Ascending aorta (tissue), 2 donors: ENCODE data around the gene ZSWIM3. TPM values are rescaled to one million over a fixed set of nuclear protein-coding genes. Genes with fewer than 3 reads are reported as not detected.

Experiments
- DNase-seq, 2 donors: peaks; one replicate each; pipeline ENCODE4 v3.0.0-alpha.2; 2019; ENCODE audit warnings: low spot score in 2 of 2
- H3K27ac ChIP-seq, 2 donors: fragments of 200-600 bp; sonication (generic); one replicate each; pipeline ENCODE4 v1.5.1; 2016 to 2017; ENCODE audit warnings: mild to moderate bottlenecking in 1 of 2
- H3K27me3 ChIP-seq: fragments of 200-600 bp; sonication (generic); one replicate; pipeline ENCODE4 v1.5.1; 2017
- H3K36me3 ChIP-seq, 2 donors: fragments of 200-600 bp; sonication (generic); one replicate each; pipeline ENCODE4 v1.5.1; 2016
- H3K4me1 ChIP-seq, 2 donors: fragments of 200-600 bp; sonication (generic); one replicate each; pipeline ENCODE4 v1.5.1; 2016 to 2017; ENCODE audit warnings: mild to moderate bottlenecking in 1 of 2
- H3K4me3 ChIP-seq, 2 donors: fragments of 200-600 bp; sonication (generic); one replicate each; pipeline ENCODE4 v1.5.1; 2016 to 2017; ENCODE audit warnings: mild to moderate bottlenecking in 1 of 2
- H3K9me3 ChIP-seq, 2 donors: fragments of 200-600 bp; sonication (generic); one replicate each; pipeline ENCODE4 v1.5.1; 2016
- CTCF ChIP-seq, 3 experiments: fragments of 200-600 bp in 2 of 3; fragments of 450-650 bp in 1 of 3; sonication (generic) in 2 of 3; IDR thresholded peaks; one replicate each; pipeline ENCODE4 v1.5.1; 2016 to 2019; ENCODE audit warnings: antibody characterized with exemption in 3 of 3, mild to moderate bottlenecking in 1 of 3, moderate library complexity in 1 of 3
- intact Hi-C: fragments of 100-400 bp; cut with DNase I; formaldehyde crosslinking; loops from one replicate; pipeline ENCODE4 v1.15.1; 2023
- total RNA-seq: library from RNA; depleted of rRNA; stranded (reverse); fragments of >200 nt; gene quantifications from one replicate; pipeline ENCODE4 v1.1.0, GENCODE V29; 2016

Gene ZSWIM3
- total RNA-seq, 1 donor from 2014 or later, result 6.8 TPM

- Histone ChIP-seq H3K27me3 (no peaks in the 10 kb centered on the region), H3K9me3 (no peaks in the 10 kb centered on the region), H3K4me3 (peak within 1 kb of the TSS; percentile 67 to 71), H3K4me1 (peaks cover 0 to 14% of the 10 kb centered on the region in 2 donors), H3K36me3 (peaks cover 29 to 56% of the 10 kb centered on the region in 2 donors), H3K27ac (peak within 1 kb of the TSS; percentile 83 to 88)
- TF ChIP-seq CTCF (IDR thresholded peaks at IDR 0.05), result no peak
- intact Hi-C loops, result loop anchor here (1.0 to 5.0 kb wide), 5 partner anchors 24 to 91 kb away; partner anchors contain the start of genes ACOT8, PCIF1, UBE2C and ZNF335
- DNase-seq, result peak; percentile 99 to 100
Observed at GRCh38 chr20:45880988-45881788, 23.8 kb downstream of the ZSWIM3 start, which contains the start of gene ZSWIM1. TSS of gene ZSWIM1 (plus strand) at chr20:45881227. CDS start at chr20:45882593, 1,366 bp downstream.

GRCh38 chr20:45882469-45883099, 25.2 kb downstream of the ZSWIM3 start:
- H3K9me3 ChIP-seq, result no peaks in the 10 kb centered on the region
- peaks cover 0 to 14% of the 10 kb centered on the region in 2 donors for H3K4me1 ChIP-seq
- no peaks in the 10 kb centered on the region for H3K27me3 ChIP-seq
- intact Hi-C loops, result loop anchor here (5.0 kb wide), 1 partner anchor 70 kb away; the partner anchor contains the start of gene UBE2C
- TF ChIP-seq CTCF (IDR thresholded peaks at IDR 0.05), result no peak
- H3K4me3 ChIP-seq, result no peak overlapping the region
- peak overlapping the region in 1 of 2 donors; percentile 83 for H3K27ac ChIP-seq
- H3K36me3 ChIP-seq, result peaks cover 19 to 57% of the 10 kb centered on the region in 2 donors
- no peak for DNase-seq

- no peak overlapping the region for H3K4me3 ChIP-seq
- intact Hi-C loops, result loop anchor here (5.0 kb wide), 1 partner anchor 71 kb away; the partner anchor contains the start of gene UBE2C
- no peaks in the 10 kb centered on the region for H3K27me3 ChIP-seq
- H3K36me3 ChIP-seq, result peaks cover 14 to 52% of the 10 kb centered on the region in 2 donors
- no peak overlapping the region for H3K27ac ChIP-seq
- no peaks in the 10 kb centered on the region for H3K9me3 ChIP-seq
- TF ChIP-seq CTCF (IDR thresholded peaks at IDR 0.05), result no peak
- H3K4me1 ChIP-seq, result peaks cover 0 to 14% of the 10 kb centered on the region in 2 donors
- DNase-seq, result no peak
Observed at GRCh38 chr20:45883100-45883469, 25.7 kb downstream of the ZSWIM3 start.

GRCh38 chr20:45886590-45887345, 29.4 kb downstream of the ZSWIM3 start:
- Histone ChIP-seq H3K36me3 (peaks cover 13 to 44% of the 10 kb centered on the region in 2 donors), H3K27ac (no peak overlapping the region), H3K4me1 (peaks cover 6 to 9% of the 10 kb centered on the region in 2 donors), H3K9me3 (no peaks in the 10 kb centered on the region), H3K27me3 (no peaks in the 10 kb centered on the region), H3K4me3 (no peak overlapping the region)
- no peak for TF ChIP-seq CTCF (IDR thresholded peaks at IDR 0.05)
- intact Hi-C loops, result no loop called here
- no peak for DNase-seq

GRCh38 chr20:45887346-45887715, 29.9 kb downstream of the ZSWIM3 start, which contains the start of gene SPATA25:
TSS of gene SPATA25 (minus strand) at chr20:45887622. CDS start at chr20:45887590, 32 bp downstream.
- DNase-seq, result no peak
- Histone ChIP-seq H3K27ac (no peak within 1 kb of the TSS), H3K4me1 (peaks cover 8 to 12% of the 10 kb centered on the region in 2 donors), H3K4me3 (no peak within 1 kb of the TSS), H3K9me3 (no peaks in the 10 kb centered on the region), H3K36me3 (peaks cover 13 to 44% of the 10 kb centered on the region in 2 donors), H3K27me3 (no peaks in the 10 kb centered on the region)
- intact Hi-C loops, result no loop called here
- no peak for TF ChIP-seq CTCF (IDR thresholded peaks at IDR 0.05)
